Measurements from ENCODE around the gene CAMK2A.

CAMK2A gene

DNA sequence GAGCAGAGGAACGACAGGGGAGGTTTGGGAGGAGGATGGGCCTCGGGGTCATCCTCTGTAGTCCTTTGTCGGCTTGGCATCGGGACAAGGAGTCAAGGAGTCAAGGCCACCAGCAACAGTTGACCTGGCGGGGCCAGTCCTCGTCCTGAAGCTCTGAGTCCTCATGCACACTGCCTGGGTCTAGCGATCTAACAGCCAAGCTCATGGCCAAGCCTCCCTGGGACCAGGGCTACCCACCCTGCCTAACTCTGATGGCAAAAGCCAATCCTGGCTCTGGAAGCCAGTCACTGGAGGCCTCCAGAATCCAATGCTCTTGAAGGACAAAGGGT lies 49.8 kb downstream of the CAMK2A start:
- H3K4me1 ChIP-seq = no peaks in the 10 kb centered on the region
- H3K9me3 ChIP-seq = no peaks in the 10 kb centered on the region
- no peak for DNase-seq
- no peaks in the 10 kb centered on the region for H3K36me3 ChIP-seq
- TF ChIP-seq, protein P1, sequence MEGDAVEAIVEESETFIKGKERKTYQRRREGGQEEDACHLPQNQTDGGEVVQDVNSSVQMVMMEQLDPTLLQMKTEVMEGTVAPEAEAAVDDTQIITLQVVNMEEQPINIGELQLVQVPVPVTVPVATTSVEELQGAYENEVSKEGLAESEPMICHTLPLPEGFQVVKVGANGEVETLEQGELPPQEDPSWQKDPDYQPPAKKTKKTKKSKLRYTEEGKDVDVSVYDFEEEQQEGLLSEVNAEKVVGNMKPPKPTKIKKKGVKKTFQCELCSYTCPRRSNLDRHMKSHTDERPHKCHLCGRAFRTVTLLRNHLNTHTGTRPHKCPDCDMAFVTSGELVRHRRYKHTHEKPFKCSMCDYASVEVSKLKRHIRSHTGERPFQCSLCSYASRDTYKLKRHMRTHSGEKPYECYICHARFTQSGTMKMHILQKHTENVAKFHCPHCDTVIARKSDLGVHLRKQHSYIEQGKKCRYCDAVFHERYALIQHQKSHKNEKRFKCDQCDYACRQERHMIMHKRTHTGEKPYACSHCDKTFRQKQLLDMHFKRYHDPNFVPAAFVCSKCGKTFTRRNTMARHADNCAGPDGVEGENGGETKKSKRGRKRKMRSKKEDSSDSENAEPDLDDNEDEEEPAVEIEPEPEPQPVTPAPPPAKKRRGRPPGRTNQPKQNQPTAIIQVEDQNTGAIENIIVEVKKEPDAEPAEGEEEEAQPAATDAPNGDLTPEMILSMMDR (IDR thresholded peaks at IDR 0.05; ENCODE audit: low read depth, low read length) = no peak
- H3K4me3 ChIP-seq (ENCODE audit: low read depth, low read length) = no peak overlapping the region
- no peaks in the 10 kb centered on the region for H3K27me3 ChIP-seq

- Histone ChIP-seq H3K4me1 (no peaks in the 10 kb centered on the region), H3K4me3 (ENCODE audit: low read depth, low read length) (no peak overlapping the region), H3K36me3 (no peaks in the 10 kb centered on the region), H3K27me3 (no peaks in the 10 kb centered on the region), H3K9me3 (no peaks in the 10 kb centered on the region)
- DNase-seq = no peak
- TF ChIP-seq, protein P1 (IDR thresholded peaks at IDR 0.05; ENCODE audit: low read depth, low read length) = no peak
These were observed 50.3 kb downstream of the CAMK2A start for GRCh38 chr5:150239099-150239793.

DNA sequence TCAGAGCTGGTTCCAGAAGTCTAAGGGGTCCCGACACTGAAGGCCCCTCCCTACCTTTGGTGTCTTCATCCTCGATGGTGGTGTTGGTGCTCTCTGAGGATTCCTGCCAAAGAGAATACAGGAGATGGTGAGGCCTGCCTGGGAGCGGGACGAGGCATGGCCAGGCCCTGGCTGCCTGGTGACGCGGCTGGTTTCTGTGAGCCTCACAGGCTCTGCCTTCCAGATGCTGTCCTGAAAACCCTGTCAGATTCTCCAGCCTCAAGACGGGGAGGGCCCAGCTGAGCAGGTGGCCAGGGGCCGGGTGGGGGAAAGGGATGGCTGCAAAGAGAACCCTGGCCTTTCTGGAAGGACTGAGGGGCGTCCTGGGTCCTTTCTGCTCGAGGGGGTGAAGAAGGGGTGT lies 50.9 kb downstream of the CAMK2A start:
- Histone ChIP-seq H3K4me1 (no peaks in the 10 kb centered on the region), H3K4me3 (ENCODE audit: low read depth, low read length) (no peak overlapping the region), H3K27me3 (no peaks in the 10 kb centered on the region), H3K9me3 (no peaks in the 10 kb centered on the region), H3K36me3 (no peaks in the 10 kb centered on the region)
- TF ChIP-seq, protein P1 (IDR thresholded peaks at IDR 0.05; ENCODE audit: low read depth, low read length) = no peak
- DNase-seq = no peak

DNA sequence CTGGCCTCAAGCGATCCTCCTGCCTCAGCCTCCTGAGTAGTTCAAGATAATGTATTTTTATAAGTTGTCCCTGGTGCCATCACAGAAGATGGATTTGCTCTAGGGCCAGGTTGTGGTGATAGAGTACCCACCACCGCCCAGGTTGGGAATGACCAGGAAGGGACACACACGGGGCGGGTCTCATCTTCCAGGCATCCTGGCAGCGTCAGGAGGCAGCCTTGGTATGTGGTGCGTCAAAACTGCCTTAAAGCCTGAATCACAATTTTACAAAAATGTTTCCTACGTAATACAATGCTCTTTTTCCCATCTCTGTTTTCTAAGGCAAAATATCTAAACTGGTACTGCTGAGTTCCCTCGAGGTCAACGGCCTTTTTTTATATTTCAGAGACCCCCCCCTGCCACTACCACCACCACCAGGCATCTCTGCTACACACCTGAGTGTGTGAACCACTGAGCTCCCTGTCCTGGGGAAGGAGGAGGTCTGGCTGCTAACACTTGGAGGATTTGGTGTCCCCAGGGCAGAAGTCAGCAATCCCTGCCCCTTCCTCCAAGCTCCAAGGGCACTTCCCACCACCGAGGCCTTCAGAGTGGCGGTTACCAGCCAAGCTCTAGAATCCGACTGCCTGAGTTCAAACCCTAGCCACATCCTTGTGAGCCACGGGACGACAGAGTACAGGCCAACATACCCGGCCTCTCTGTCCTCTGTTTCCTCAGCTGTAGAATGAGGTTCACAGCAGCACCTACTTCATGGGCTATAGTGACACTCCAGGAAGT lies 52.4 kb downstream of the CAMK2A start:
- no peaks in the 10 kb centered on the region for H3K36me3 ChIP-seq
- no peak for DNase-seq
- H3K4me3 ChIP-seq (ENCODE audit: low read depth, low read length) = no peak overlapping the region
- TF ChIP-seq, protein P1 (IDR thresholded peaks at IDR 0.05; ENCODE audit: low read depth, low read length) = no peak
- H3K27me3 ChIP-seq = no peaks in the 10 kb centered on the region
- no peaks in the 10 kb centered on the region for H3K4me1 ChIP-seq
- no peaks in the 10 kb centered on the region for H3K9me3 ChIP-seq

GRCh38 chr5:150236313-150236712 lies 53.3 kb downstream of the CAMK2A start:
- H3K9me3 ChIP-seq = no peaks in the 10 kb centered on the region
- H3K4me1 ChIP-seq = no peaks in the 10 kb centered on the region
- no peaks in the 10 kb centered on the region for H3K36me3 ChIP-seq
- TF ChIP-seq, protein P1 (IDR thresholded peaks at IDR 0.05; ENCODE audit: low read depth, low read length) = no peak
- no peaks in the 10 kb centered on the region for H3K27me3 ChIP-seq
- no peak for DNase-seq
- no peak overlapping the region for H3K4me3 ChIP-seq (ENCODE audit: low read depth, low read length)

GRCh38 chr5:150235500-150235854 lies 54.1 kb downstream of the CAMK2A start:
- Histone ChIP-seq H3K27me3 (no peaks in the 10 kb centered on the region), H3K36me3 (no peaks in the 10 kb centered on the region), H3K4me3 (ENCODE audit: low read depth, low read length) (no peak overlapping the region), H3K4me1 (no peaks in the 10 kb centered on the region), H3K9me3 (no peaks in the 10 kb centered on the region)
- no peak for DNase-seq
- TF ChIP-seq, protein P1 (IDR thresholded peaks at IDR 0.05; ENCODE audit: low read depth, low read length) = no peak
